Activated naive CD4-positive, alpha-beta T cell (primary cell): ENCODE measurements around the gene AOPEP.
"Not testable (repeated sequence)": the region's sequence is repeated elsewhere in the genome, so short reads cannot be mapped to it uniquely, and the experiment has no call there.

Experiments used
- DNase-seq, 4 experiments: peaks; one replicate each; lab custom pipeline; 2025; lab: John Stamatoyannopoulos, UW

The AOPEP gene

DNA sequence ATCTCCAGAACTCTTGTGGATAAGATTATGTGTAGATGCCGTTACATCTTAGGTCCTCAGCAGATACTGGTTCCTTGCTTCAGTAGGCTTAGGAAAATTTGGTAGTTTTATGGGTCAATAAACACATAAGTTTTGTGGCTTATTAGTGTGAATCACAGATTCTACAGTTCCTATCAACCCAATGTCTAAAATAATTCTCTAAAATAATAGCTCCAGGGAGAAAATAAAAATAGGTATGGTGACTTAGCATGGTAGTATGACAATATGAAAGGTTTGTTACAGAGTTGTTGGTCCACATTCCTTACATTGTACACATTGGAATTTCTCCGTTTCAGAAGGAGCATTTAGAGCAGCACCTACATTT lies 91.7 kb downstream of the AOPEP start:
- DNase-seq = no peak

DNA sequence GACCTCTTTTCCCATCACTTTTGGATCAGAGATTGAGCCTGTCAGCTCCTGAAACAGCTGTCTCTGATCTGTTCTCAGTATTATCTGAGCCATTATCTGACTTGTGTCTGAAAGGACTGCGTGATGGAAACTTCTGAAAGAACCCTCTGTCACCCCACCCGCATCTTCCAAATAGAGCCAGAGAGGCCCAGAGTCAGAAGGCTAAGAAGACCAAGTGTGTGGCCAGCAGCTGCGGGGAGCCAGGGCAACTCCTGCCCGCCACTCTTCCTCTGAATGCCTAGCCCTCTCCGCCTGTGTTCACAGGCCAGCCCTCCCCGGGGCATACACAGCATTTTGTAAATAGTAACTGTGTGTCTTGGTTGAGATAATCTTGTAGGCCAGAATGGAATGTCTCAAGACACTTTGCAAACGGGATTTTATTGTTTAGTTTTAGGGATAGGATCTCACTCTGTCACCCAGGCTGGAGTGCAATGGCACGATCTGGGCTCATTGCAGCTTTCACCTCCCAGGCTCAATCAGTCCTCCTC lies 92.7 kb downstream of the AOPEP start:
- DNase-seq = no peak

DNA sequence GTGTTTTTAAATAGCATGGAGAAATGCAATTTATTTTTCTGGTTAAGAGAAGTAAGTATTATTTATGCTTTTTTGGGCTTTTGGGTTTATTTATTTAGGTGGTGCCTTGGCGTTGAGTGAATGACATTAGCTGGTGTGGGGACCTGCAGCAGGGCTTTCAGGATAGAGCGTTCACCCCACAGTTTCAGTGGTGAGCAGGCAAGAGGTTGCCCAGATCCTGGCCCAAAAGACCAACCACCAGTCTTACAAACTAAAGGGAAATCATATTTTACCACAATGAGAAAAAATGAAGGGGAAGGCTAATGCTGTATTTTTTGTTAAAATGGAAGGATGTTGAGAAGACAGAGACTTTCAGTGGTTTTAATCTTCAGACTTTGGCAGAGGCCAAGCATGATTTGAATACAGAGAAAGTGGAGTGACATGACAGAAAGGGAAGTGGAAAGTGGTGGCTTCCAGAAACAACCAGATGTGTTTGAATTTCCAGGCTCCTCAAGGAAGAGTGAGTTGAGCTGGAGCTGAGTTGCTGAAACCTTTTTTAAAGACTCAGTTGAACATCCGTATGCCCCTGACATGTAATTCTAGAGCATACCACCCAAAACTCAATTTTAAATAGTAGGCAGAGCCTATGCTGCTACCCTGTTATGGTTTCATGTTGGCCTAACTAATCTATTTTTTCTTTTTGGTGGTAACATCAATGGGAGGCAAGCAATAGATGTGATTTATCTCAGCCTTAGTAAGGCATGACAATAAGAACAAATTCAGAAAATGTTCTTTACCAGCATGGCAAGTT lies 94.8 kb downstream of the AOPEP start:
- no peak for DNase-seq

DNA sequence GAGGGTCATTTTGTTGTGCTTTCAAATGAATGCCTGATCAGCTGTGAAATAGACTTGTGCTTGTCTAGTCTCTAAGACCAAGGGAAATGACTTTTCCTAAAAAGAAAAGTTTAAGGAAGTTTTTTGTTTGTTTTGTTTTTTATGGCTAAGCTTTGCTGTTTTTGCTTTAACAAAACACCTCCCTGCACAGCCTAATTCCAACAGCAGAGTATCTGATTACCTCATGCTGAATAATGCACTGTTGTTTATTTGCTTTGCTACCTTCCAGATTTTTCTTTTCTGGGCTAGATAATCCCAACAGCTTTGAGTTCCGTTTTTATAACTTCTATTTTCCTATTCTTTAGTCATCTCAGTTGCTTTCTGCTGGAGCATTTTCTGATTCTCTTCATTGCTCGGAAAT lies 95.8 kb downstream of the AOPEP start:
- no peak for DNase-seq

DNA sequence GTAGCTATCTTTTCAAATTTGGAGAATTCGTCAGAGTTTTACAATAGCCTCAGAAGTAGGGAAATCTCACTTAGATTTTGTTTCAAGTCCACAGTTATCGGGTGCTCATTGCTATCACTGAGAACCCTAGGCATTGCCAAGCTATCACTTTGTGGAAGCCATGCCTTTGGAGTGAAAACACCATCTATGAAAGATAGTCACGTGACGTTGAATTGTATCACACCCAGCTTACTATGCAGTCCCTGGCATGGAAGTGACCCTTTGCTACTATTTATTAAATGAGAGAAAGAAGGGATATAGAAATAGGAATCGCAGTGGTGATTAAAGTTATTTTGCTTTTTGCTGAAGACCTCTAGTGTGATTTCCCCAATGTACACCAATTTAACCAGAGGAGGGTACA lies 97.2 kb downstream of the AOPEP start:
- DNase-seq = no peak

DNA sequence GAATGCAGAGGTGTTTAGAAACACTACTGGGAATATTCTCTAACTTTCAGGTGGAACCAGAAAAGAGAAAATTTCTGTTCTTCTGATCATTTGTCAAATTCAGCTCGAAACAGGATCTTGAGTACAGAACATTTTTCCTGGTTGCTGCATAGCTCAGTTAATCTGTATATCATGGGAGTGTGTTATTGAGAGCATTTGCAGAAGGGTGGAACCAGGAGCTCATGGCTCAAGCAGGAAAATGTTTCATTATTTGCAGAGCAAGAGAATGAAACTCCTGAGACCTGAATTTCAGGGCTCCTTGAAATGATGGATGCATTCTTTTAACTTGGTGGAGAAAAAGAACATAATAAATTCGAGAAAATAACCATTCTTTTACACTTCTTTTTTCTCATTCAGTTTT lies 97.9 kb downstream of the AOPEP start:
- no peak for DNase-seq

DNA sequence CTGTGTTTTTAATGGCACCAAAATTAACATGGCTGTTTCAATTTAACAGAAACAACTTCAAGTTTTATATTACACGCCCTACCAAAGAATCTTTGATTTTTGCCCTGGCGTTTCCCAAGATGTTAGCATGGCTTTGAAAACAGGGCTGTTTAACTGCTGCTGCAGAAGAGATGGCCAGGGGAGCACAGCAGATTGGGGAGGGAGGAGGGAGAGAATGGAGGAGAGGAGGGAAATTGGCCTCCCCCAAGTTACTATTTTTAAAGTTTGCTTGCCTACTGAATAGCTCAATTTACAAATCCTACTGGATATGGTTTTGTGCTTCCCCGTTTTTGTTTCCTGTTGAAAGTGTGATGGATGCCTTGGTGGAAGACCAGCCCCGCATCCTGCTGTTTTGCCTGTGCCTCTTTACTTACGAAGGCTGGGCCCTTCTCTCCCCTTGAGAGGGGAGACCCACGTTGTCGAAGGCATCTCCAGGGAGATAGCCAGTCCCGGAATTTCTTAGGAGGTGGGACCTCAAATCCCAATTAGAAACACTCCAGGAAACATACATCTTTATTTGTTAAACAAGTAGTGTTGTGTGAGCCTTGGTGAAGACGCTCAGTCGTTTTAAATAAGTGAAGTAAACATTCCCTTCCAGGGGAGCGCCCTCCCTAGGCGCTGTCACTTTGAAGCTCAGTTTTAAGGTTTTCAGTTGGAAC lies 98.6 kb downstream of the AOPEP start:
- no peak for DNase-seq

DNA sequence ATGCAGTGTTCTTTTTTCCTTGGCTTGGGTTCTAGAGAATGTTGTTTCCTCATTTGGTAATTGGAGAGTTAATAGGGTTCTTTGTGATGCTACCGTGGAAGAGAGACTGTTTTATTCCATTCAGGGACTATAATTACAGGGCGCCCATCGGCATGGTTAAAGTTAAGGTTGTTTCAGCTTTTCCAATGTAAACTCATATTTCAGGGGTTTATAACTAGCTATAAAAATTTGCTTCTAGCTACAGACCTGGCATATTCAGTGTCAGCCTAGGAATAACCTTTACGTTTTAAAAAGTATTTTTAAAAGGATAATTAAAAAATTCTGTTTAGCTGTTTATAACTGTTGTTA lies 99.1 kb downstream of the AOPEP start:
- no peak for DNase-seq

DNA sequence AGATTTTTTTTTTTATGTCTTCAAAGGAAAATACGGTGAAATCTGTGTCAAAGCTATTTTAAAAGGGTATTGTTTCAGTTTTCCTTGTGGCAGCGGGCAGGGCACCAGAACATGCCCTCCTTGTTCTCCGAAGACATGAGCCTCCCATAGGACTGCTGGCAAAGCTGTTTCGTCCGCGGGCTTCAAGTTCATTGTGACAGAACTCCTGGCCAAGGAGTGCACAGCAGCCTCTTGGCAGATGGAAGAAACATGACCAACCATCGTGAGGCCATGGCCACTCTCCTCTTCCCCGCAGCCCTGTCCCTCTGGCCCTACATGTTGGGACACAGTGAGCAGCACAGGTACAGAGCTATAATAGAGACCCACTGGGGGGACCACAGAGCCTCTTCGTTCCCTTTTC lies 99.5 kb downstream of the AOPEP start:
- no peak for DNase-seq

DNA sequence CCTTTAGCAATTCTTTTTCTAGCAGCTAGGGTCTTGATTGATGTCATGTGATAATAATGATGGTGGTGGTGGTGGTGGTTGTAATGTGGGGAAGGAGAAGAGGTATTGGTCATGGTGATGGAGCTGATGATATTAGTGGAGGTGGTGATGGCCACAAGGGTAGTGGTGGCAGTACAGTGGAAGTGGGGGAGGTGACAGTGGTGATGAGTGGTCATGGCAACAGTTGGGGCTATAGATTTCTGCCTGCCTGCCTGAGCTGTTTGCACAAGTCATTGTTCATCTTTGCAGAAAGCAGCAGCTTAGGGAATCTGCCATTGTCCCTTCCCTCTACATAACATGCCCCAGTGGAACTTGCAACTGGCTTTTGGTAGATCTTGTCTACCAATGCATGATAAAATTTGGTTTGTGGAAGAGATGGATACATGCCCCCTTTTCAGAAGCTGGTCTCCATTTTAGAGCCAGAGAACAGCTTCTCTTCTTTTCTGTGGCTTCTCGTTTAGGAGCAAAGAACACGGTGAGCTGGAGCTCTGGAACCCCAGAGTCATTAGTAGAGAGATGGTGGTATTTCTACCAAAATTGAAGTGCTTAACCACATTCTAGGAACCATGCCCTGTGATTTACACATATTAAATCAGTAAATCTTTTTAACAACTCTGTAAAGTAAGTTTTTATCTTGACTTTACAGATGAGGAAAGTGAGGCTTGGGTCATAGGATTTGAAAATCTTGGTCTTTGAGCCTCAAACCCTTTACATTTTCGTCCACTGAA lies 100.3 kb downstream of the AOPEP start:
- no peak for DNase-seq

DNA sequence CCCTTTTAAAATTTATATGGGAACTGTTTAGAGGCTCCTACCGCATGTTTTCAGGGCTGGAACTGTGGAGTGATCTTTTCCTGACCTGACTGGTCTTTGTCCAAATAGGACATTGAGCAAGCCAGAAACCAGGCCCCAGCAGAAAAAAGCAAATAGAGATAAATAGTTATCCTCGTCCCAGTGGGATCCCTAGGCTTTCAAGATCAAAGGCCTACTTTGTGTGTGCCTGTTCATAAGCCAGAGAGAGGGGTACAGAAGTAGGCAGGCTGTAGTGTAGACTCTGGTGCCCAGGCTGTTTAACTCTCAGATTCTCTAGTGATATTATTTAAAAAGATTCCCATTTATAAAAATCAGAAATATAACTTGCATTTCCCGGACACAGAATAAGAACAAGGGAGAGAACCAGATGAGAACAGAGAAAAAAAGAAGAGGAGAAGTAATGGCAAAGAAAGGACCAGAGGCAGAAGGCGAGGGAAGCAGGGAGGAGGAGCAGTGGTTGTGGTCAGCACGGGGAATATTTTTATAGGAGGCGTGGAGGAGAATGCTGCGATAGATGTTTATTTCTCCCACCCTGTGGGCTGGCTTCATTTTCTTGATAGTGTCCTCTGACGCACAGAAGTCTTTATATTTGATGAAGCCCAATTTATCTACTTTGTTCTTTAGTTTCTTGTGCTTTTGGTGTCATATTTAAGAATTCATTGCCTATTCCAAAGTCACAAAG lies 101.2 kb downstream of the AOPEP start:
- no peak for DNase-seq

DNA sequence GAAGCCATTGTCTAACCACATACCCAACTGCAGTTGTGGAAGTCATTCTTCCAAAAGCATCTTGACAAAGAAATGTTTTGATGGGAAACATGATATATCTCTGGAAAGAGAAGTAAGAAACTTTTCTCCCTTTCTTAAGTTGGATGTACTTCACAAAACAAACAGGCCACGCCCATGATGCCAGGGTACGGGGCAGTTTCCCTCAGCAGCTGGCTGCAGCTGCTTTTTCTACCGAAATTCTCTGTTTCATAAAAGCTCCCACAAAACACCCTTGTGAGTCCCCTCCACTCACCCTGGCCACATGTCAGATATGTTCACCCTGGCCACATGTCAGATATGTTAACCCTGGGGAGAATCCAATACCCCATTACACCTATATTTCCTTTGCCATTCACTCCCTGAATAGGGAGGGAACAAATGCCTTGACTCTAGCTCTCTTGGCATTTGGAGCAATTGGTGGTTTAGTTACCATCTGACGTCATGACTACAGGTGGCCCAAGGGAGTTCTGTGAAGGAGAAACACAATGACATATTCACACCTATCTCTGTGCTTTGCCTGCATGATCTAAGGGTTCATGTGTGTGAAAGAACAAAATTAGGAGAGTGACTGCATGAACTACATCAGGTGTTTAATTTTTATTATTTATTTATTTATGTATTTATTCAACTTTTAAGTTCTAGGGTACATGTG lies 103.0 kb downstream of the AOPEP start:
- no peak for DNase-seq

DNA sequence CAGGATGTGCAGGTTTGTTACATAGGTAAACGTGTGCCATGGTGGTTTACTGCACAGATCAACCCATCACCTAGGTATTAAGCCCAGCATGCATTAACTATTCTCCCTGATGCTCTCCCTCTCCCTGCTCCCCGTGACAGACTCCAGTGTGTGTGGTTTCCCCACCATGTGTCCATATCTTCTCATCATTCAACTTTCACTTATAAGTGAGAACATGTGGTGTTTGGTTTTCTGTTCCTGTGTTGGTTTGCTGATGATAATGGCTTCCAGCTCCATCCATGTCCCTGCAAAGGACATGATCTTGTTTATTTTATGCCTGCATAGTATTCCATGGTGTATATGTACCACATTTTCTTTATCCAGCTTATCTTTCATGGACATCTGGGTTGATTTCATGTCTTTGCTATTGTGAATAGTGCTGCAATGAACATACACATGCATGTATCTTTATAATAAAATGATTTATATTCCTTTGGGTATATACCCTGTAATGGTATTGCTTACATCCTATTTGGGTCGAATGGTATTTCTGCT lies 103.6 kb downstream of the AOPEP start:
- not testable (repeated sequence) for DNase-seq

DNA sequence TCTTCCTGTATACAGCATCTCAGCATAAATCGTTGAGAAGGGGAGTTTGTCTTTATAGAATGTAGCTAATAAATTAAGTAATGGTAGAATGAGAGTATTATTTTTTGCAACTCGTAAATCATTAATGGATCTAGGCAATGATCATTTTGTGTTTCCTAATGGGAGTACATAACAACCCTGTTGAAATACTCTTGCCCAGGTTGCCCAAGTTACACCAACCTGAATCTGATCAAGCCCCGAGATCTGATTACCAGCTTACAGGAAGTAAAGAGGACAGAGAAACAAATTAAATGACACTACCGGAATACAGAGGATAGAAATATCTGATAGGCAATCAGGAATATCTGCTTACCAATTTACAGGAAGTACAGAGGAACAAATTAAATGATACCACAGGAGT lies 107.3 kb downstream of the AOPEP start:
- no peak for DNase-seq

DNA sequence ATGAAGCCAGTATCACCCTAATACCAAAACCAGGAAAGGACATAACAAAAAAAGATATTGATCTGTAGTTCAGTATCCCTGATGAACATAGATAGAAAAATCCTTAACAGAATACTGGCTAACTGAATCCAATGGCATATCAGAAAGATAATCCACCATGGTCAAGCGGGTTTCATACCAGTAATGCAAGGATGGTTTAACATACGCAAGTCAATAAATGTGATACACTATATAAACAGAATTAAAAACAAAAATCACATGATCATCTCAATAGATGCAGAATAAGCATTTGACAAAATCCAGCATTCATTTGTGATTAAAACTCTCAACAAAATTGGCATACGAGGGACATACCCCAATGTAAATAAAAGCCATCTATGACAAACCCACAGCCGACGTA lies 110.9 kb downstream of the AOPEP start:
- DNase-seq = no peak

DNA sequence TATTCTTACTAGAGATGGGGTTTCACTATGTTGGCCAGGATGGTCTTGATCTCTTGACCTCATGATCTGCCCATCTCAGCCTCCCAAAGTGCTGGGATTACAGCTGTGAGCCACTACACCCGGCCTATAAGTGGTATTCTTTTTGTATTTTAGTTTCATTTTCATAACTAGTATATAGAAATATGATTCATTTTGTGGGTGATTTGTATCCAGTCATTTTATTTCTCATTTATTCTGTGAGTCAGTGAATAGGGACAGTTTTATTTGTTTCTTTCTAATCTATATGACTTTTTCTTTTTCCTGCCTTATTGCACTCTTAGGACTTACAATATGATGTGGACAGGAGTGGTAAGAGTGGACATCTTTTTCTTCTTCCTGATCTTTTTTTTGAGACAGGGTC lies 112.9 kb downstream of the AOPEP start:
- no peak for DNase-seq

DNA sequence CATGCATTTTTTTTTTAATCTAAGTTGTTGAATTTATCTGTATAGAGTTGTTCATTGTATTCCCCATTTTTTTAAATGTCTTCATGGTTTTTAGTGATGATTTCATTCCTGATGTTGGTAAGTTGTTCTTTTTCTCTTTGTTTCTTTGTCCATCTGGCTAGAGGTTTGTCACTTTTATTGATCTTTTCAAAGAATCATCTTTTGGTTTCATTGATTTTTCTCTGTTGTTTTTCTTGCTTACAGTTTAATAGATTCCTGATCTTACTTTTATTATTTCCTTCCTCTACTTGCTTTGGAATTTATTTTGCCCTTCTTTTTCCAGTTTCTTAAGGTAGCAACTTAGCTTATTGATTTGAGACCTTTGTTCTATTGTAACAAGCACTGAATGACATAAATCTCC lies 114.2 kb downstream of the AOPEP start:
- DNase-seq = no peak

DNA sequence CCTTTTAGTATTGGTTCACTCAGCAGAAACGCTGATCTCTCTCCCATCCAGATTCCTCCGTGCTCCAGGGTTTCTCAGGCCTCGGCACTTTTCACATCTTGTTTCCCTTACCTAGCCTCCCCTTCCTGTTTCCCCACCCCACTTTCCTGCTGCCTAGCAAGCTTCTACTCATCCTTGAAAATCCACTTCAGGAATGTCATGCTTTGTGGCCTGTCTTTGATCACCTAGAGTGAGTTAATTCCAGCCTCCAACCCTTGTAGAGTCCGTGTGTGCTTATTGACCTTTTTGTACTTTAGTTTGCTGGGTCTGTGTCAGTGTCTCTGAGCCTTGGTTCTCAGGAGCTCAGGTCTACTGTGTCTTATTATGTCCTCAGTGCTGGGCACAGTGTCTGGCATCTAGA lies 116.6 kb downstream of the AOPEP start:
- DNase-seq = no peak

DNA sequence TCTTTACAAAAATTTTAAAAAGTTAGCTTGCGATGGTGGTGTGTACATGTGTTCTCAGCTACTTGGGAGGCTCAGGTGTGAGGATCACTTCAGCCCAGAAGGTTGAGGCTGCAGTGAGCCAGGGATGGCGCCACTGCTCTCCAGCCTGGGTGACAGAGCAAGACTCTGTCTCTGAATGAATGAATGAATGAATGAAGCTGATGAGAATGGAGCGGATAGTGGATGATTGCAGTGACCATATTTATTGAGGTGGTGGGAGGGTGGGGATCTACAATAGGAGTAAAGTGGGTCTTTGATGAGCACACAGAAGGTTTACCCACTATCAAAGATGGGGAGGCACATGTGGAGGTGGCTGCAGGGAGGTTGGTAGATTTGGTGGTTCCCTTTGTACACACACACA lies 120.2 kb downstream of the AOPEP start:
- DNase-seq = no peak

DNA sequence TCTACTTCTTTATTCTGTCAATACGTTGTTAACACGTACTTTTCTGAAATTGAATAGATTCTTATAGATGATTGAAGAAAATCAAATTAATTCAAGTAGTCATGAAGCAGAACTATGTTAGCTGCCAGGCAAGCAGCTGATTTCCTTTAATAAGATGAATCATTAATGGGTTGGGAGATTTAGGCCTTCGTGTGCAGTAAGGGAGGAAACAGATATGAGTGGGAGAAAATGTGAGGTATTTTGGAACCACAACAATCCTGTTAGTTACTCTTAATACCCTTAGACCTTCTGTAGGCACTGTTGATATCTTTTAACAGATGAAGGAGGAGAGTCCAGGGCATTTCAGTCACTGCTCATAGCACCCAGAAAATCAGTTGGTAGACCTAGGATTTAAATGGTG lies 121.0 kb downstream of the AOPEP start:
- no peak for DNase-seq

DNA sequence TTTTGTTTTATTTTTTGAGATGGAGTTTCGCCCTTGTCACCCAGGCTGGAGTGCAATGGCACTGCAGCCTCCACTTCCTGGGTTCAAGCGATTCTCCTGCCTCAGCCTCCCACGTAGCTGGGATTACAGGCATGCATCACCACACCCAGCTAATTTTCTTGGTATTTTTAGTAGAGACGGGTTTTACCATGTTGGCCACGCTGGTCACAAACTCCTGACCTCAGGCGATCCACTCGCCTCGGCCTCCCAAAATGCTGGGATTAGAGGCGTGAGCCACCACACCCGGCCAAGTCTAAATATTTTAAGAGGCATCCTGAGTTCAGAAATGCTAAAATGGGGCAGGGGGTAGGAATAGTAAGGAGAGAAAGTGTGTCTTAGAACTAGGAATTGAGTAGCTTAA lies 122.3 kb downstream of the AOPEP start:
- DNase-seq = not testable (repeated sequence)
